Measurements from ENCODE around the gene HOXC6.

Gene HOXC6

DNA sequence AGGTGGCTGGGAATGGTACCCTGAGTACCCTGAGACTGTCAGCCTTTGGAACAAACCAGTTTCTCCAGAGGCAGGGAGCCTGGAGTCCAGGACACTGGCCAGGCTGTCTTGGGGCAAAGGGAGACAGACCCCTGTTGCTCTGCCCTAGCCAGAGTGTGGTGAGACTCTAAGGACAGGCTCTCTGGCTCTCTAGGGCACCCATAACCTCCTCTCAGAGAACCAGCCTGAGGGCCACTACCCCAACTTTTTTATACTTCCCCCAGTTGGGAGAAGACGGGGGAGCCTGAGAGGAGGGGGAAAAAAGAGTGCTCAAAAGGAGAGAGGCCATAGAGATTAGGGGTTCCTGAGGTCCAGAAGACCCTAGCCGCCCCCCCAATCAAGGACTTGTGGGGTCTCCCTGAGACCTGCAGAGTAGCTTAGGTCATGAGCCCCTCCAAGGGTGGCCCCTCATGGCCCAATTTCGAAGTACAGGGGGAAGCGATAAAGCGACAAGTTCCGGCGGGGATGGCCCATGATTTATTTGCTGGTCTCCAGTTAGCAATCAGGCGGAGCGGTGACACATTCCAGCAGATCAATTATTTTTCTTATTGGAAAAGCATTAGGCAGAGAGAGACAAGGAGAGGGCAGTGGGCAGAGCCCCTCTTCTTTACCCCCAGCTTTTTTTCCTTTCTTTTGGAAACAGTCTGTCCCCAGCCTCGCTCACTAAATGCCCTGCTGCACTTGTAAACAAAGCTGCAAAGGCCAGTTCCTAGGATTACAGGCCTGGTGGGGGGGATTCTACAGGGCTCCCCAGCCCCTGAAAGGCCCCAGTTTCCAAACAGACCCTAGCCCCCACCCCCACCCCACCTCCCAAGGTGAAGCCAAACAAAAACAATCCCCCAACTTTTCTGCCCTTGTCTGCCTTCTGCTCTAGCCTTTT is 17.9 kb upstream of the HOXC6 start:
- Histone ChIP-seq H3K9me3 (replicated peaks in 1 of 2; ENCODE audit: control insufficient read depth in 2 of 2, insufficient read depth in 1 of 2, low read depth in 1 of 2, low read length in 2 of 2) (no peaks in the 10 kb centered on the region), H3K4me1 (ENCODE audit: control insufficient read depth in 2 of 2, insufficient read depth in 1 of 2, low read depth in 1 of 2, low read length in 2 of 2) (no peaks in the 10 kb centered on the region), H2BK12ac (ENCODE audit: low read length) (no peak overlapping the region), H3K14ac (ENCODE audit: low read length) (no peak overlapping the region), H3K36me3 (replicated peaks in 1 of 2; ENCODE audit: control insufficient read depth in 2 of 2, insufficient read depth in 2 of 2, low read length in 2 of 2) (no peaks in the 10 kb centered on the region), H3K4me2 (ENCODE audit: insufficient read depth, low read length, poor library complexity, severe bottlenecking) (no peak overlapping the region), H3K23ac (ENCODE audit: low read depth, low read length, poor library complexity) (no peak overlapping the region), H2BK120ac (ENCODE audit: low read depth, low read length) (no peak overlapping the region), H3K27ac (replicated peaks; ENCODE audit: low read length) (no peak overlapping the region), H4K8ac (ENCODE audit: low read depth, low read length) (no peak overlapping the region), H2BK5ac (ENCODE audit: low read length) (no peak overlapping the region), H3K27me3 (ENCODE audit: control insufficient read depth in 3 of 3, insufficient read depth in 3 of 3, low read depth in 1 of 3, low read length in 3 of 3) (peaks cover 57 to 95% (median 94%) of the 10 kb centered on the region in 3 experiments), H3K9ac (ENCODE audit: low read depth, low read length, poor library complexity) (no peak overlapping the region), H2AK5ac (ENCODE audit: low read depth, low read length) (no peak overlapping the region), H3K4me3 (ENCODE audit: low read length in 2 of 2) (no peak overlapping the region), H2BK15ac (ENCODE audit: low read length) (no peak overlapping the region), H3K79me1 (ENCODE audit: low read depth, low read length) (peaks cover 2% of the 10 kb centered on the region), H4K91ac (ENCODE audit: low read depth, low read length, poor library complexity) (no peak overlapping the region), H3K18ac (ENCODE audit: low read length) (no peak overlapping the region), H2AFZ (ENCODE audit: low read length) (no peak overlapping the region), H3K4ac (ENCODE audit: low read length) (no peak overlapping the region)
- no CpG with 5 or more reads among the region's 10 CpGs for WGBS, 2 donors (ENCODE audit: extremely low coverage in 2 of 2, insufficient read length in 2 of 2, insufficient replicate concordance in 1 of 2)
- DNase-seq (ENCODE audit: low spot score), result no peak

- no peak overlapping the region for H2AFZ ChIP-seq (ENCODE audit: low read length)
- H3K4me3 ChIP-seq (ENCODE audit: low read length in 2 of 2), result no peak overlapping the region
- H3K18ac ChIP-seq (ENCODE audit: low read length), result no peak overlapping the region
- H2BK15ac ChIP-seq (ENCODE audit: low read length), result no peak overlapping the region
- H4K91ac ChIP-seq (ENCODE audit: low read depth, low read length, poor library complexity), result no peak overlapping the region
- no peaks in the 10 kb centered on the region for H3K9me3 ChIP-seq (replicated peaks in 1 of 2; ENCODE audit: control insufficient read depth in 2 of 2, insufficient read depth in 1 of 2, low read depth in 1 of 2, low read length in 2 of 2)
- WGBS, 2 donors (ENCODE audit: extremely low coverage in 2 of 2, insufficient read length in 2 of 2, insufficient replicate concordance in 1 of 2), result no CpG with 5 or more reads among the region's 17 CpGs
- H2AK5ac ChIP-seq (ENCODE audit: low read depth, low read length), result no peak overlapping the region
- H3K79me1 ChIP-seq (ENCODE audit: low read depth, low read length), result peaks cover 2% of the 10 kb centered on the region
- H3K4me1 ChIP-seq (ENCODE audit: control insufficient read depth in 2 of 2, insufficient read depth in 1 of 2, low read depth in 1 of 2, low read length in 2 of 2), result no peaks in the 10 kb centered on the region
- H3K27ac ChIP-seq (replicated peaks; ENCODE audit: low read length), result no peak overlapping the region
- no peak overlapping the region for H2BK120ac ChIP-seq (ENCODE audit: low read depth, low read length)
- no peak overlapping the region for H3K9ac ChIP-seq (ENCODE audit: low read depth, low read length, poor library complexity)
- no peak overlapping the region for H2BK5ac ChIP-seq (ENCODE audit: low read length)
- no peak overlapping the region for H3K4me2 ChIP-seq (ENCODE audit: insufficient read depth, low read length, poor library complexity, severe bottlenecking)
- no peak overlapping the region for H3K23ac ChIP-seq (ENCODE audit: low read depth, low read length, poor library complexity)
- H4K8ac ChIP-seq (ENCODE audit: low read depth, low read length), result no peak overlapping the region
- DNase-seq (ENCODE audit: low spot score), result no peak
- H3K27me3 ChIP-seq (ENCODE audit: control insufficient read depth in 3 of 3, insufficient read depth in 3 of 3, low read depth in 1 of 3, low read length in 3 of 3), result peaks cover 56 to 96% (median 94%) of the 10 kb centered on the region in 3 experiments
- no peak overlapping the region for H2BK12ac ChIP-seq (ENCODE audit: low read length)
- no peak overlapping the region for H3K14ac ChIP-seq (ENCODE audit: low read length)
- H3K36me3 ChIP-seq (replicated peaks in 1 of 2; ENCODE audit: control insufficient read depth in 2 of 2, insufficient read depth in 2 of 2, low read length in 2 of 2), result no peaks in the 10 kb centered on the region
- H3K4ac ChIP-seq (ENCODE audit: low read length), result no peak overlapping the region
Measured at GRCh38 chr12:54010972-54011664, 17.1 kb upstream of the HOXC6 start.

DNA sequence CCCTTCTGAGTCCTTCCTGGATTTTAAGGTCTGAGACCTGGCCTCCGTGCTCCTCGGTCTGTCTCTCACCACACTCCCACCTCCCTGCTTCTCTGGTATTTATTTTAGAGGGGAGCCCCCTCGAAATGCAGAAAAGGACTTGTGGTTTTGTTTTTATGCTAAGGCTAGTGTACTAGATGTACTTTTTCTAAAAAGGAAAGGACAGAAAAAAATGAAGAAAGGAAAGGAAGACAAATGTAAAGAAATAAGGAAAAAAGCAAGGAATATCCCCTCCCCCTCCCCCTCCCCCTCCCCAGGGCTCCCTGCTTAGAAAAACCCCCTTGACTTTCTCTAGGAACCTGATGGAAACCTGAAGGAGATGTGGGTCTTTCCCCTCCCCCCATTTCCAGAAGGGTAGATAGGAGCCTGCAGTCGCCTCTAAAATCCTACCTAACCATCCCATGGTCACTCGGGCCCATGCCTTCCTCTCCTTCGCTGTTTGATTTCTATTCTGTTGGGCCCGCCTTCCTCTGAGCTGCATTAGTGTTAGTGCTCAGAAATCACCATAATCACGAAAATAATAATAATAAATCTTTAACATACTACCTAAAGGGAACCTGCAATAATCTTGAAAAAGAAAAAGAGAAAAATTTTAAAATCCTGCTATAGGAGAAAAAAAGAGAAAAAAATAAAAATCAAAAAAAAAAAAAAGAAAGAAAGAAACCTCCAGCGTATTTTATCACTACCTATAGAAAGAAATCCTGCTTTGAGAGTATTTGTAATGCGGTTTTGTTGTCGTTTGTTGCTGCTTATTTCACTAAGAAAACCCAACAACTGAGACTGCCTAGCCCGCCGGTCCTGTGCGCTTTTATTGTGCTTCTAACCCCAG is 16.3 kb upstream of the HOXC6 start:
- H3K9ac ChIP-seq (ENCODE audit: low read depth, low read length, poor library complexity), result no peak overlapping the region
- DNase-seq (ENCODE audit: low spot score), result no peak
- H4K8ac ChIP-seq (ENCODE audit: low read depth, low read length), result no peak overlapping the region
- no peak overlapping the region for H3K18ac ChIP-seq (ENCODE audit: low read length)
- H2AK5ac ChIP-seq (ENCODE audit: low read depth, low read length), result no peak overlapping the region
- no peak overlapping the region for H3K4ac ChIP-seq (ENCODE audit: low read length)
- no peaks in the 10 kb centered on the region for H3K9me3 ChIP-seq (replicated peaks in 1 of 2; ENCODE audit: control insufficient read depth in 2 of 2, insufficient read depth in 1 of 2, low read depth in 1 of 2, low read length in 2 of 2)
- peaks cover 2% of the 10 kb centered on the region for H3K79me1 ChIP-seq (ENCODE audit: low read depth, low read length)
- H3K4me3 ChIP-seq (ENCODE audit: low read length in 2 of 2), result no peak overlapping the region
- no peak overlapping the region for H2BK15ac ChIP-seq (ENCODE audit: low read length)
- H3K4me2 ChIP-seq (ENCODE audit: insufficient read depth, low read length, poor library complexity, severe bottlenecking), result no peak overlapping the region
- H2AFZ ChIP-seq (ENCODE audit: low read length), result no peak overlapping the region
- no CpG with 5 or more reads among the region's 14 CpGs for WGBS, 2 donors (ENCODE audit: extremely low coverage in 2 of 2, insufficient read length in 2 of 2, insufficient replicate concordance in 1 of 2)
- H3K27me3 ChIP-seq (ENCODE audit: control insufficient read depth in 3 of 3, insufficient read depth in 3 of 3, low read depth in 1 of 3, low read length in 3 of 3), result peaks cover 54 to 96% (median 94%) of the 10 kb centered on the region in 3 experiments
- H2BK120ac ChIP-seq (ENCODE audit: low read depth, low read length), result no peak overlapping the region
- H2BK5ac ChIP-seq (ENCODE audit: low read length), result no peak overlapping the region
- no peak overlapping the region for H4K91ac ChIP-seq (ENCODE audit: low read depth, low read length, poor library complexity)
- no peak overlapping the region for H3K23ac ChIP-seq (ENCODE audit: low read depth, low read length, poor library complexity)
- H3K27ac ChIP-seq (replicated peaks; ENCODE audit: low read length), result no peak overlapping the region
- H3K14ac ChIP-seq (ENCODE audit: low read length), result no peak overlapping the region
- H2BK12ac ChIP-seq (ENCODE audit: low read length), result no peak overlapping the region
- no peaks in the 10 kb centered on the region for H3K36me3 ChIP-seq (replicated peaks in 1 of 2; ENCODE audit: control insufficient read depth in 2 of 2, insufficient read depth in 2 of 2, low read length in 2 of 2)
- H3K4me1 ChIP-seq (ENCODE audit: control insufficient read depth in 2 of 2, insufficient read depth in 1 of 2, low read depth in 1 of 2, low read length in 2 of 2), result no peaks in the 10 kb centered on the region
